Measurements from ENCODE around the gene SLC38A7.

SLC38A7 gene

GRCh38 chr16:58615280-58615679 lies 69.3 kb downstream of the SLC38A7 start:
- DNase-seq (ENCODE audit: insufficient read length, low spot score) = no peak
- FAIRE-seq = no peak
- TF ChIP-seq, protein P1, sequence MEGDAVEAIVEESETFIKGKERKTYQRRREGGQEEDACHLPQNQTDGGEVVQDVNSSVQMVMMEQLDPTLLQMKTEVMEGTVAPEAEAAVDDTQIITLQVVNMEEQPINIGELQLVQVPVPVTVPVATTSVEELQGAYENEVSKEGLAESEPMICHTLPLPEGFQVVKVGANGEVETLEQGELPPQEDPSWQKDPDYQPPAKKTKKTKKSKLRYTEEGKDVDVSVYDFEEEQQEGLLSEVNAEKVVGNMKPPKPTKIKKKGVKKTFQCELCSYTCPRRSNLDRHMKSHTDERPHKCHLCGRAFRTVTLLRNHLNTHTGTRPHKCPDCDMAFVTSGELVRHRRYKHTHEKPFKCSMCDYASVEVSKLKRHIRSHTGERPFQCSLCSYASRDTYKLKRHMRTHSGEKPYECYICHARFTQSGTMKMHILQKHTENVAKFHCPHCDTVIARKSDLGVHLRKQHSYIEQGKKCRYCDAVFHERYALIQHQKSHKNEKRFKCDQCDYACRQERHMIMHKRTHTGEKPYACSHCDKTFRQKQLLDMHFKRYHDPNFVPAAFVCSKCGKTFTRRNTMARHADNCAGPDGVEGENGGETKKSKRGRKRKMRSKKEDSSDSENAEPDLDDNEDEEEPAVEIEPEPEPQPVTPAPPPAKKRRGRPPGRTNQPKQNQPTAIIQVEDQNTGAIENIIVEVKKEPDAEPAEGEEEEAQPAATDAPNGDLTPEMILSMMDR (IDR thresholded peaks at IDR 0.05; ENCODE audit: insufficient read depth, missing control alignments) = no peak

Measured in D721Med (cell line).